Measurements from ENCODE around the gene PEX14.

PEX14 gene

DNA sequence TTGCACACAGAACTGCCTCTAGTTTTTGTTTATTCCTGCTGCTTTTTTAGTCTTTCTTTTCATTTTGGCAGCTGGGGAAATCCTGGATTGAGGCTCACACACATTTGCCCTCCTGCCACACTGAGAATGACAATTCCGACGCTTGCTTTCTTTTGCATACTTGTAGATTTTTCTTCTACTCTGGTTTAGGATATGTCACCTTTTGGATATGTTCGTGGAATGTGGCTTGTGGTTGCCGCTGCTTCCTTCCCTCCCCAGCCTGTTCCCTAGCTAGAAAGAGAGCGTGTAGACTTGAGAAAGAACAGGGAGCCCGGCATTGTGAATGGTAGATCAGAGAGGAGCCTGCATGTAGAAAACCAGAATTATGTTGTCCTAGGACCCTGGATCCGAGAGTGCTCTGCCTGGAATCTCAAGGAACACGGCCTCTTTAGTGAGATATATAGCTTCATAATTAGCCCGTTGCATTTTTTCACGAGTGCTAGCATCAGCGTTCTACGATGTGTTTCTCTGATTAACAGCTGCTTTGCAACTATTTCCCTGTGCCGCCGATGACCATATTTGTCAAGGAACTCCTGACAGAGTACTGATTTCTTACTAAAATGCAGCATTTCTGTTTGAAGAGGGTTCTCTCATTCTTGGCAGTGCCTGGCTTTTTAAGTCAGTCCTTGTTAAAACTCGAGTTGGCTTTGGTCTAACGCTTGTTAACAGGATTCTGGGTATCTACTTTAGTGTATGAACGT, 56.2 kb downstream of the PEX14 start:
- Histone ChIP-seq H3K4me3 (ENCODE audit: low read depth, low read length) (no peak overlapping the region), H3K27me3 (no peaks in the 10 kb centered on the region), H3K36me3 (no peaks in the 10 kb centered on the region), H3K9me3 (no peaks in the 10 kb centered on the region), H3K4me1 (no peaks in the 10 kb centered on the region; the same call in 1 of the 2 replicates)
- TF ChIP-seq, protein P1, sequence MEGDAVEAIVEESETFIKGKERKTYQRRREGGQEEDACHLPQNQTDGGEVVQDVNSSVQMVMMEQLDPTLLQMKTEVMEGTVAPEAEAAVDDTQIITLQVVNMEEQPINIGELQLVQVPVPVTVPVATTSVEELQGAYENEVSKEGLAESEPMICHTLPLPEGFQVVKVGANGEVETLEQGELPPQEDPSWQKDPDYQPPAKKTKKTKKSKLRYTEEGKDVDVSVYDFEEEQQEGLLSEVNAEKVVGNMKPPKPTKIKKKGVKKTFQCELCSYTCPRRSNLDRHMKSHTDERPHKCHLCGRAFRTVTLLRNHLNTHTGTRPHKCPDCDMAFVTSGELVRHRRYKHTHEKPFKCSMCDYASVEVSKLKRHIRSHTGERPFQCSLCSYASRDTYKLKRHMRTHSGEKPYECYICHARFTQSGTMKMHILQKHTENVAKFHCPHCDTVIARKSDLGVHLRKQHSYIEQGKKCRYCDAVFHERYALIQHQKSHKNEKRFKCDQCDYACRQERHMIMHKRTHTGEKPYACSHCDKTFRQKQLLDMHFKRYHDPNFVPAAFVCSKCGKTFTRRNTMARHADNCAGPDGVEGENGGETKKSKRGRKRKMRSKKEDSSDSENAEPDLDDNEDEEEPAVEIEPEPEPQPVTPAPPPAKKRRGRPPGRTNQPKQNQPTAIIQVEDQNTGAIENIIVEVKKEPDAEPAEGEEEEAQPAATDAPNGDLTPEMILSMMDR (IDR thresholded peaks at IDR 0.05; ENCODE audit: low read depth, low read length) = no peak
- no peak for DNase-seq

DNA sequence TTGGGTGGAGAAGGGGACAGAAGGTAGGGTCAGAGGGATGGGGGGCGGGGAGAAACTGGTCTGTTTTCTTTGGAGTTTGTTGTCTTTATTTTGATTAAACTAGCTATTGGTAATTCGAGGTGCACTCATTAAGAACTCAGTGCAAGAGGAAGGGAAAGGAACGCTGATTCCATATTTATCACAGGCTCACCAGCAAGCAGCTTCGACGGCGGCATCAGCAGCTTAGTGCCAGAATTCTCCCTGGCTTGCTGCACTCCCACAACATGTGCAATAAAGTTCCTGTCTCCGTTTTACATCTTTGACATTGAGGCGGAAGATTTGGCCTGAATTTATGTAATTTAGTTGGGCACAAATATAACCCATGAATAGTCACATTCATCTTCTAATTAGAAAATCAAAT, 57.6 kb downstream of the PEX14 start:
- no peaks in the 10 kb centered on the region for H3K36me3 ChIP-seq
- no peak overlapping the region for H3K4me3 ChIP-seq (ENCODE audit: low read depth, low read length)
- no peaks in the 10 kb centered on the region; the same call in 1 of the 2 replicates for H3K4me1 ChIP-seq
- TF ChIP-seq, protein P1 (IDR thresholded peaks at IDR 0.05; ENCODE audit: low read depth, low read length) = no peak
- no peaks in the 10 kb centered on the region for H3K27me3 ChIP-seq
- no peaks in the 10 kb centered on the region for H3K9me3 ChIP-seq
- no peak for DNase-seq

- H3K9me3 ChIP-seq = no peaks in the 10 kb centered on the region
- H3K4me1 ChIP-seq = peaks cover 5% of the 10 kb centered on the region
These were observed 59.8 kb downstream of the PEX14 start for GRCh38 chr1:10534519-10534918.

GRCh38 chr1:10536133-10536770, 61.5 kb downstream of the PEX14 start:
- Histone ChIP-seq H3K36me3 (no peaks in the 10 kb centered on the region), H3K4me1 (peaks cover 5% of the 10 kb centered on the region)
- DNase-seq = no peak

More at GRCh38 chr1:10534519-10534918, 59.8 kb downstream of the PEX14 start:
- no peak overlapping the region for H3K4me3 ChIP-seq (ENCODE audit: low read depth, low read length)
- TF ChIP-seq, protein P1 (IDR thresholded peaks at IDR 0.05; ENCODE audit: low read depth, low read length) = no peak
- H3K36me3 ChIP-seq = no peaks in the 10 kb centered on the region
- no peaks in the 10 kb centered on the region for H3K27me3 ChIP-seq
- no peak for DNase-seq

GRCh38 chr1:10537082-10537766, 62.5 kb downstream of the PEX14 start:
- no peak for DNase-seq
- H3K27me3 ChIP-seq = no peaks in the 10 kb centered on the region
- H3K4me1 ChIP-seq = peaks cover 5% of the 10 kb centered on the region
- no peaks in the 10 kb centered on the region for H3K36me3 ChIP-seq
- no peaks in the 10 kb centered on the region for H3K9me3 ChIP-seq
- TF ChIP-seq, protein P1 (IDR thresholded peaks at IDR 0.05; ENCODE audit: low read depth, low read length) = no peak
- H3K4me3 ChIP-seq (ENCODE audit: low read depth, low read length) = no peak overlapping the region

More at GRCh38 chr1:10536133-10536770, 61.5 kb downstream of the PEX14 start:
- TF ChIP-seq, protein P1 (IDR thresholded peaks at IDR 0.05; ENCODE audit: low read depth, low read length) = peak; percentile 35; the same call in 1 of the 2 replicates
- Histone ChIP-seq H3K4me3 (ENCODE audit: low read depth, low read length) (no peak overlapping the region), H3K9me3 (no peaks in the 10 kb centered on the region), H3K27me3 (no peaks in the 10 kb centered on the region)
